Embryonic facial prominence (tissue), 1 donor: ENCODE measurements around the gene NOTCH2.

Experiments used
- DNase-seq: peaks from one replicate; pipeline ENCODE4 v3.0.0-alpha.2; 2016; ENCODE audit errors: extremely low spot score

The NOTCH2 gene

GRCh38 chr1:119943216-119943615 lies 126.2 kb downstream of the NOTCH2 start:
- no peak for DNase-seq

- no peak for DNase-seq
Observed at GRCh38 chr1:119941392-119941791, 128.1 kb downstream of the NOTCH2 start.

GRCh38 chr1:119940697-119941096 lies 128.8 kb downstream of the NOTCH2 start:
- no peak for DNase-seq

GRCh38 chr1:119937198-119937597 lies 132.3 kb downstream of the NOTCH2 start:
- DNase-seq: no peak

GRCh38 chr1:119935915-119936314 lies 133.5 kb downstream of the NOTCH2 start:
- DNase-seq: no peak

- DNase-seq: no peak
Observed at GRCh38 chr1:119935373-119935772, 134.1 kb downstream of the NOTCH2 start.

GRCh38 chr1:119933397-119933796 lies 136.1 kb downstream of the NOTCH2 start:
- no peak for DNase-seq

GRCh38 chr1:119929643-119930315 lies 139.7 kb downstream of the NOTCH2 start:
- no peak for DNase-seq

GRCh38 chr1:119926553-119926952 lies 142.9 kb downstream of the NOTCH2 start:
- no peak for DNase-seq

GRCh38 chr1:119924948-119925898 lies 144.2 kb downstream of the NOTCH2 start:
- DNase-seq: no peak

- DNase-seq: no peak
Observed at GRCh38 chr1:119920104-119920968, 149.1 kb downstream of the NOTCH2 start.

GRCh38 chr1:119919241-119919640 lies 150.2 kb downstream of the NOTCH2 start:
- no peak for DNase-seq

GRCh38 chr1:119918301-119918700 lies 151.2 kb downstream of the NOTCH2 start:
- DNase-seq: no peak

GRCh38 chr1:119917304-119918055 lies 152.0 kb downstream of the NOTCH2 start:
- DNase-seq: no peak

GRCh38 chr1:119915517-119915916 lies 153.9 kb downstream of the NOTCH2 start:
- DNase-seq: no peak

GRCh38 chr1:119914071-119914470 lies 155.4 kb downstream of the NOTCH2 start:
- no peak for DNase-seq

GRCh38 chr1:119912963-119913362 lies 156.5 kb downstream of the NOTCH2 start:
- no peak for DNase-seq

- DNase-seq: no peak
Observed at GRCh38 chr1:119911775-119912174, 157.7 kb downstream of the NOTCH2 start.

- DNase-seq: no peak
Observed at GRCh38 chr1:119910618-119911017, 158.8 kb downstream of the NOTCH2 start.

- no peak for DNase-seq
Observed at GRCh38 chr1:119909890-119910596, 159.4 kb downstream of the NOTCH2 start.

GRCh38 chr1:119908661-119909060 lies 160.8 kb downstream of the NOTCH2 start:
- DNase-seq: no peak
